Liver (tissue), 3 donors: ENCODE data around the gene COPS9.

Source experiments
- EGR1 ChIP-seq, 2 donors: IDR thresholded peaks; 2 replicates each; pipeline ENCODE4 v1.6.1; 2016 to 2018; ENCODE audit warnings: antibody characterized with exemption in 2 of 2, low read depth in 2 of 2
- FOXA1 ChIP-seq: IDR thresholded peaks from 2 replicates; pipeline ENCODE4 v1.6.1; 2016; ENCODE audit warnings: antibody characterized with exemption
- GABPA ChIP-seq, 2 donors: IDR thresholded peaks in 1 of 2; conservative IDR thresholded peaks in 1 of 2; 2 replicates each; pipeline ENCODE4 v1.6.1; 2016; ENCODE audit warnings: antibody characterized with exemption in 2 of 2, mild to moderate bottlenecking in 1 of 2, moderate library complexity in 1 of 2
- JUND ChIP-seq, 2 donors: IDR thresholded peaks; 2 replicates each; pipeline ENCODE4 v1.6.1; 2016; ENCODE audit warnings: antibody characterized with exemption in 2 of 2
- RAD21 ChIP-seq, 2 donors: IDR thresholded peaks; 2 replicates each; pipeline ENCODE4 v1.6.1; 2016; ENCODE audit warnings: antibody characterized with exemption in 2 of 2, mild to moderate bottlenecking in 2 of 2
- SP1 ChIP-seq: IDR thresholded peaks from 2 replicates; pipeline ENCODE4 v1.6.1; 2018; ENCODE audit warnings: antibody characterized with exemption, mild to moderate bottlenecking
- TAF1 ChIP-seq: conservative IDR thresholded peaks from 2 replicates; pipeline ENCODE4 v1.6.1; 2016; ENCODE audit warnings: antibody characterized with exemption, mild to moderate bottlenecking
- YY1 ChIP-seq: IDR thresholded peaks from 2 replicates; pipeline ENCODE4 v1.6.1; 2016; ENCODE audit warnings: antibody characterized with exemption, mild to moderate bottlenecking
- TF ChIP-seq, protein P1 (sequence below): IDR thresholded peaks from 2 replicates; pipeline ENCODE4 v1.6.1; 2016; ENCODE audit warnings: antibody characterized with exemption
- TF ChIP-seq, protein P2 (sequence below): fragments of 150-350 bp; IDR thresholded peaks from 2 replicates; pipeline ENCODE4 v1.5.1; 2017; ENCODE audit warnings: improper control_type of control experiment, low read depth, low read length; ENCODE audit not compliant: missing input control
- TF ChIP-seq, protein P3 (sequence below): IDR thresholded peaks from 2 replicates; pipeline ENCODE4 v1.6.1; 2016; ENCODE audit warnings: antibody characterized with exemption, mild to moderate bottlenecking
- TF ChIP-seq, protein P4 (sequence below): IDR thresholded peaks from 2 replicates; pipeline ENCODE4 v1.6.1; 2016; ENCODE audit warnings: antibody characterized with exemption
- TF ChIP-seq, protein P5 (sequence below): IDR thresholded peaks from 2 replicates; pipeline ENCODE4 v1.6.1; 2016; ENCODE audit warnings: antibody characterized with exemption
- donor health status: healthy.
- donor health status: healthy.

DNA sequence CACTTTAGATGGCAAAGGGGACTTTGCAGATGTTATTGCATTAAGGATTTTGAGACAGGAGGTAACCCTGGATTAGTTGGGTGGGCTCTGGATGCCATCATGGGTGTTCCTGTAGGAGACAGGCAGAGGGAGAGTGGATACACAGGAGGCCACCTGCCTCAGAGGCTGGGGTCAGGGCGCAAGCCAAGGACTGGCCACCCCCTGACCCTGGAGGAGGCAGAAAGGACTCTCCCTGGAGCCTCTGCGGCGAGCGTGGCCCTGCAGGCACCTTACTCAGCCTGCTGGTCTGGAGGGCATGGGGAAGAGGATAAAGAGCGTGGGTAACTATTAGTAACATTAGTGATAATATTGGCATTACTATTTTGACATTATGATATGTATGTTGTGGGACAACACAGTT is 25.9 kb upstream of the COPS9 start:
- TF ChIP-seq, protein P1, sequence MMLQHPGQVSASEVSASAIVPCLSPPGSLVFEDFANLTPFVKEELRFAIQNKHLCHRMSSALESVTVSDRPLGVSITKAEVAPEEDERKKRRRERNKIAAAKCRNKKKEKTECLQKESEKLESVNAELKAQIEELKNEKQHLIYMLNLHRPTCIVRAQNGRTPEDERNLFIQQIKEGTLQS: no peak
- TF ChIP-seq, protein P2, sequence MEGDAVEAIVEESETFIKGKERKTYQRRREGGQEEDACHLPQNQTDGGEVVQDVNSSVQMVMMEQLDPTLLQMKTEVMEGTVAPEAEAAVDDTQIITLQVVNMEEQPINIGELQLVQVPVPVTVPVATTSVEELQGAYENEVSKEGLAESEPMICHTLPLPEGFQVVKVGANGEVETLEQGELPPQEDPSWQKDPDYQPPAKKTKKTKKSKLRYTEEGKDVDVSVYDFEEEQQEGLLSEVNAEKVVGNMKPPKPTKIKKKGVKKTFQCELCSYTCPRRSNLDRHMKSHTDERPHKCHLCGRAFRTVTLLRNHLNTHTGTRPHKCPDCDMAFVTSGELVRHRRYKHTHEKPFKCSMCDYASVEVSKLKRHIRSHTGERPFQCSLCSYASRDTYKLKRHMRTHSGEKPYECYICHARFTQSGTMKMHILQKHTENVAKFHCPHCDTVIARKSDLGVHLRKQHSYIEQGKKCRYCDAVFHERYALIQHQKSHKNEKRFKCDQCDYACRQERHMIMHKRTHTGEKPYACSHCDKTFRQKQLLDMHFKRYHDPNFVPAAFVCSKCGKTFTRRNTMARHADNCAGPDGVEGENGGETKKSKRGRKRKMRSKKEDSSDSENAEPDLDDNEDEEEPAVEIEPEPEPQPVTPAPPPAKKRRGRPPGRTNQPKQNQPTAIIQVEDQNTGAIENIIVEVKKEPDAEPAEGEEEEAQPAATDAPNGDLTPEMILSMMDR: no peak
- TF ChIP-seq, protein P3, sequence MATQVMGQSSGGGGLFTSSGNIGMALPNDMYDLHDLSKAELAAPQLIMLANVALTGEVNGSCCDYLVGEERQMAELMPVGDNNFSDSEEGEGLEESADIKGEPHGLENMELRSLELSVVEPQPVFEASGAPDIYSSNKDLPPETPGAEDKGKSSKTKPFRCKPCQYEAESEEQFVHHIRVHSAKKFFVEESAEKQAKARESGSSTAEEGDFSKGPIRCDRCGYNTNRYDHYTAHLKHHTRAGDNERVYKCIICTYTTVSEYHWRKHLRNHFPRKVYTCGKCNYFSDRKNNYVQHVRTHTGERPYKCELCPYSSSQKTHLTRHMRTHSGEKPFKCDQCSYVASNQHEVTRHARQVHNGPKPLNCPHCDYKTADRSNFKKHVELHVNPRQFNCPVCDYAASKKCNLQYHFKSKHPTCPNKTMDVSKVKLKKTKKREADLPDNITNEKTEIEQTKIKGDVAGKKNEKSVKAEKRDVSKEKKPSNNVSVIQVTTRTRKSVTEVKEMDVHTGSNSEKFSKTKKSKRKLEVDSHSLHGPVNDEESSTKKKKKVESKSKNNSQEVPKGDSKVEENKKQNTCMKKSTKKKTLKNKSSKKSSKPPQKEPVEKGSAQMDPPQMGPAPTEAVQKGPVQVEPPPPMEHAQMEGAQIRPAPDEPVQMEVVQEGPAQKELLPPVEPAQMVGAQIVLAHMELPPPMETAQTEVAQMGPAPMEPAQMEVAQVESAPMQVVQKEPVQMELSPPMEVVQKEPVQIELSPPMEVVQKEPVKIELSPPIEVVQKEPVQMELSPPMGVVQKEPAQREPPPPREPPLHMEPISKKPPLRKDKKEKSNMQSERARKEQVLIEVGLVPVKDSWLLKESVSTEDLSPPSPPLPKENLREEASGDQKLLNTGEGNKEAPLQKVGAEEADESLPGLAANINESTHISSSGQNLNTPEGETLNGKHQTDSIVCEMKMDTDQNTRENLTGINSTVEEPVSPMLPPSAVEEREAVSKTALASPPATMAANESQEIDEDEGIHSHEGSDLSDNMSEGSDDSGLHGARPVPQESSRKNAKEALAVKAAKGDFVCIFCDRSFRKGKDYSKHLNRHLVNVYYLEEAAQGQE: no peak
- TF ChIP-seq FOXA1 (no peak), JUND (IDR thresholded peaks at IDR 0.05) (no peak), YY1 (no peak), TAF1 (no peak), EGR1 (IDR thresholded peaks at IDR 0.05; ENCODE audit: low read depth in 2 of 2) (no peak), RAD21 (IDR thresholded peaks at IDR 0.05) (no peak), SP1 (no peak), GABPA (IDR thresholded peaks at IDR 0.05 in 1 of 2, conservative IDR thresholded peaks at IDR 0.05 in 1 of 2) (no peak)
- TF ChIP-seq, protein P4, sequence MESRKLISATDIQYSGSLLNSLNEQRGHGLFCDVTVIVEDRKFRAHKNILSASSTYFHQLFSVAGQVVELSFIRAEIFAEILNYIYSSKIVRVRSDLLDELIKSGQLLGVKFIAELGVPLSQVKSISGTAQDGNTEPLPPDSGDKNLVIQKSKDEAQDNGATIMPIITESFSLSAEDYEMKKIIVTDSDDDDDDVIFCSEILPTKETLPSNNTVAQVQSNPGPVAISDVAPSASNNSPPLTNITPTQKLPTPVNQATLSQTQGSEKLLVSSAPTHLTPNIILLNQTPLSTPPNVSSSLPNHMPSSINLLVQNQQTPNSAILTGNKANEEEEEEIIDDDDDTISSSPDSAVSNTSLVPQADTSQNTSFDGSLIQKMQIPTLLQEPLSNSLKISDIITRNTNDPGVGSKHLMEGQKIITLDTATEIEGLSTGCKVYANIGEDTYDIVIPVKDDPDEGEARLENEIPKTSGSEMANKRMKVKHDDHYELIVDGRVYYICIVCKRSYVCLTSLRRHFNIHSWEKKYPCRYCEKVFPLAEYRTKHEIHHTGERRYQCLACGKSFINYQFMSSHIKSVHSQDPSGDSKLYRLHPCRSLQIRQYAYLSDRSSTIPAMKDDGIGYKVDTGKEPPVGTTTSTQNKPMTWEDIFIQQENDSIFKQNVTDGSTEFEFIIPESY: no peak
- TF ChIP-seq, protein P5, sequence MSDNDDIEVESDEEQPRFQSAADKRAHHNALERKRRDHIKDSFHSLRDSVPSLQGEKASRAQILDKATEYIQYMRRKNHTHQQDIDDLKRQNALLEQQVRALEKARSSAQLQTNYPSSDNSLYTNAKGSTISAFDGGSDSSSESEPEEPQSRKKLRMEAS: no peak
